Measurements from ENCODE around the gene NFS1.

- no peak for TF ChIP-seq POLR2A (IDR thresholded peaks at IDR 0.05)
- TF ChIP-seq CTCF (IDR thresholded peaks at IDR 0.05): no peak
Measured at GRCh38 chr20:35720165-35721123, 21.3 kb upstream of the NFS1 start.
